H1 (cell line): ENCODE results near the gene IFNW1. TPM values are rescaled to one million over a fixed set of nuclear protein-coding genes. Genes with fewer than 3 reads are reported as not detected.

Experiments used
- CTCF ChIA-PET: fragments of 300-600 bp; sonication (Branson Sonifier 250); formaldehyde crosslinking; loops from one replicate; lab custom pipeline; 2021; ENCODE audit not compliant: partially characterized antibody; lab: Charles Lee
- POLR2A ChIA-PET: fragments of 300-600 bp; sonication (Branson Sonifier 250); formaldehyde crosslinking; loops from one replicate; lab custom pipeline; 2021; ENCODE audit warnings: inconsistent platforms; ENCODE audit not compliant: partially characterized antibody; lab: Charles Lee
- DNase-seq, 2 experiments: peaks; one replicate each; pipeline versions ENCODE4 v3.0.0 to v3.0.0-alpha.2; 2010 to 2022; ENCODE audit warnings: low spot score in 2 of 2, low read depth in 1 of 2, mixed read lengths in 1 of 2
- FAIRE-seq: peaks from 2 replicates; lab custom pipeline; 2011; peaks lifted over from hg19 to GRCh38; lab: Jason Lieb, UNC
- H2AFZ ChIP-seq: 2 replicates; pipeline ENCODE4 v1.8.1; 2012; ENCODE audit warnings: low read length, inconsistent platforms
- H2AK5ac ChIP-seq: 2 replicates; pipeline ENCODE4 v1.6.1; 2013; ENCODE audit warnings: low read depth, low read length
- H2BK120ac ChIP-seq: replicated peaks from 2 replicates; pipeline ENCODE3; 2013; ENCODE audit warnings: low read depth, low read length, inconsistent platforms
- H2BK12ac ChIP-seq: 2 replicates; pipeline ENCODE4 v1.6.1; 2013; ENCODE audit warnings: low read depth, low read length
- H2BK15ac ChIP-seq: 2 replicates; pipeline ENCODE4 v1.6.1; 2013; ENCODE audit warnings: low read length
- H2BK20ac ChIP-seq: 2 replicates; pipeline ENCODE4 v1.6.1; 2013; ENCODE audit warnings: low read length
- H2BK5ac ChIP-seq: 2 replicates; pipeline ENCODE4 v1.6.1; 2013; ENCODE audit warnings: low read depth, low read length
- H3K14ac ChIP-seq: 2 replicates; pipeline ENCODE4 v1.6.1; 2013; ENCODE audit warnings: inconsistent platforms; ENCODE audit not compliant: insufficient read length
- H3K18ac ChIP-seq: 2 replicates; pipeline ENCODE4 v1.6.1; 2013; ENCODE audit warnings: low read length; ENCODE audit errors: extremely low read depth
- H3K23ac ChIP-seq: 2 replicates; pipeline ENCODE4 v1.6.1; 2013; ENCODE audit warnings: inconsistent platforms; ENCODE audit not compliant: insufficient read length
- H3K23me2 ChIP-seq: 2 replicates; pipeline ENCODE4 v1.6.1; 2013; ENCODE audit warnings: low read depth, low read length
- H3K27ac ChIP-seq: 2 replicates; pipeline ENCODE4 v1.6.1; 2011; ENCODE audit warnings: low read depth, low read length, inconsistent platforms
- H3K27me3 ChIP-seq, 4 experiments: replicated peaks in 1 of 4; 1 replicate in 1 of 4; 2 replicates in 3 of 4; pipeline versions ENCODE4 v1.6.1 to v1.8.1; 2011 to 2013; ENCODE audit warnings: low read length in 3 of 4, mild to moderate bottlenecking in 3 of 4, inconsistent platforms in 2 of 4, mixed read lengths in 2 of 4, moderate library complexity in 1 of 4; ENCODE audit not compliant: control insufficient read depth in 3 of 4, insufficient read depth in 3 of 4; ENCODE audit errors: extremely low read depth in 1 of 4
- H3K36me3 ChIP-seq, 4 experiments: 2 replicates each; pipeline versions ENCODE4 v1.6.1 to v1.8.1; 2011 to 2013; ENCODE audit warnings: mild to moderate bottlenecking in 4 of 4, low read length in 3 of 4, moderate library complexity in 2 of 4, control low read depth in 1 of 4, inconsistent platforms in 1 of 4; ENCODE audit not compliant: insufficient read depth in 4 of 4, control insufficient read depth in 2 of 4
- H3K4ac ChIP-seq: replicated peaks from 2 replicates; pipeline ENCODE3; 2013; ENCODE audit warnings: low read length, low read depth, mixed read lengths, inconsistent platforms; ENCODE audit not compliant: insufficient read length
- H3K4me1 ChIP-seq, 4 experiments: replicated peaks in 1 of 4; 1 replicate in 1 of 4; 2 replicates in 3 of 4; pipeline versions ENCODE4 v1.6.1 to v1.8.1; 2011 to 2013; ENCODE audit warnings: low read length in 3 of 4, inconsistent platforms in 2 of 4, mixed read lengths in 1 of 4; ENCODE audit not compliant: insufficient read depth in 4 of 4, control insufficient read depth in 3 of 4
- H3K4me2 ChIP-seq, 2 experiments: 2 replicates each; pipeline versions ENCODE4 v1.6.1 to v1.8.1; 2011 to 2013; ENCODE audit warnings: low read depth in 2 of 2, low read length in 2 of 2, control low read depth in 1 of 2, inconsistent platforms in 1 of 2, mild to moderate bottlenecking in 1 of 2; ENCODE audit not compliant: insufficient read depth in 1 of 2
- H3K4me3 ChIP-seq, 4 experiments: fragments of 200-600, 300-600 bp in 1 of 4; sonication (generic), shearing (Covaris generic), sonication (Bioruptor Twin) in 1 of 4; 2 replicates each; pipeline versions ENCODE4 v1.5.1 to v1.8.1; 2011 to 2016; ENCODE audit warnings: low read length in 4 of 4, low read depth in 3 of 4, control low read depth in 2 of 4, inconsistent platforms in 2 of 4, mild to moderate bottlenecking in 2 of 4, mixed read lengths in 1 of 4, moderate library complexity in 1 of 4; ENCODE audit not compliant: insufficient read depth in 2 of 4; ENCODE audit errors: extremely low read depth in 1 of 4
- H3K56ac ChIP-seq: replicated peaks from 2 replicates; pipeline ENCODE3; 2013; ENCODE audit warnings: low read depth, mild to moderate bottlenecking, mixed read lengths, low read length, inconsistent platforms; ENCODE audit not compliant: insufficient read length
- H3K79me1 ChIP-seq: 2 replicates; pipeline ENCODE4 v1.6.1; 2013; ENCODE audit warnings: low read depth, low read length, control low read depth
- H3K79me2 ChIP-seq, 2 experiments: 2 replicates each; pipeline versions ENCODE4 v1.6.1 to v1.8.1; 2012 to 2013; ENCODE audit warnings: low read length in 2 of 2, mild to moderate bottlenecking in 2 of 2, inconsistent platforms in 1 of 2; ENCODE audit not compliant: insufficient read depth in 2 of 2, control insufficient read depth in 1 of 2
- H3K9ac ChIP-seq, 4 experiments: replicated peaks in 1 of 4; 1 replicate in 1 of 4; 2 replicates in 3 of 4; pipeline versions ENCODE4 v1.6.1 to v1.8.1; 2011 to 2013; ENCODE audit warnings: low read depth in 3 of 4, low read length in 3 of 4, control low read depth in 2 of 4, mild to moderate bottlenecking in 2 of 4, moderate library complexity in 2 of 4, inconsistent platforms in 1 of 4; ENCODE audit errors: extremely low read depth in 1 of 4
- H3K9me3 ChIP-seq, 2 experiments: 2 replicates each; pipeline versions ENCODE4 v1.6.1 to v1.8.1; 2012 to 2013; ENCODE audit warnings: mild to moderate bottlenecking in 2 of 2, moderate library complexity in 2 of 2, control low read depth in 1 of 2, inconsistent platforms in 1 of 2, low read depth in 1 of 2, low read length in 1 of 2, mixed read lengths in 1 of 2; ENCODE audit not compliant: insufficient read depth in 2 of 2
- H4K20me1 ChIP-seq, 2 experiments: replicated peaks in 1 of 2; 2 replicates each; pipeline versions ENCODE3 to v1.8.1; 2011 to 2013; ENCODE audit warnings: inconsistent platforms in 2 of 2, low read length in 2 of 2, mild to moderate bottlenecking in 1 of 2; ENCODE audit not compliant: insufficient read depth in 2 of 2, control insufficient read depth in 1 of 2
- H4K5ac ChIP-seq: 2 replicates; pipeline ENCODE4 v1.6.1; 2013; ENCODE audit warnings: low read length, low read depth, mixed read lengths, inconsistent platforms; ENCODE audit not compliant: insufficient read length
- H4K8ac ChIP-seq: 2 replicates; pipeline ENCODE4 v1.8.0; 2013; ENCODE audit warnings: mild to moderate bottlenecking, moderate library complexity, low read length, inconsistent platforms; ENCODE audit not compliant: insufficient read depth; ENCODE audit errors: extremely low read depth
- H4K91ac ChIP-seq: replicated peaks from 2 replicates; pipeline ENCODE3; 2013; ENCODE audit warnings: low read length, mixed read lengths, inconsistent platforms; ENCODE audit not compliant: insufficient read length
- EP300 ChIP-seq, 2 experiments: IDR thresholded peaks; 1 replicate in 1 of 2; 2 replicates in 1 of 2; pipeline ENCODE4 v1.6.1; 2011 to 2012; ENCODE audit warnings: low read depth in 2 of 2, low read length in 2 of 2, mild to moderate bottlenecking in 2 of 2, borderline replicate concordance in 1 of 2, inconsistent platforms in 1 of 2, moderate library complexity in 1 of 2
- GABPA ChIP-seq: IDR thresholded peaks from 2 replicates; pipeline ENCODE4 v1.6.1; 2011; ENCODE audit warnings: mild to moderate bottlenecking, low read length, moderate library complexity, borderline replicate concordance; ENCODE audit not compliant: insufficient read depth
- KDM4A ChIP-seq: IDR thresholded peaks from one replicate; pipeline ENCODE4 v1.7.1; 2012; ENCODE audit warnings: low read depth, mild to moderate bottlenecking, moderate library complexity, low read length, inconsistent platforms; ENCODE audit not compliant: severe bottlenecking
- TAF1 ChIP-seq: IDR thresholded peaks from 2 replicates; pipeline ENCODE4 v1.6.1; 2011; ENCODE audit warnings: mild to moderate bottlenecking, low read depth, low read length
- WGBS, 2 experiments: shearing (Covaris generic) in 1 of 2; methylation state at CpG; one replicate each; pipeline versions ENCODE4 v1.1.6 to v1.1.7; 2013 to 2015; ENCODE audit warnings: low lambda C conversion rate in 2 of 2, mixed read lengths in 2 of 2, inconsistent platforms in 1 of 2, low coverage in 1 of 2, missing lambda C conversion rate in 1 of 2; ENCODE audit not compliant: insufficient replicate concordance in 2 of 2, insufficient coverage in 1 of 2, insufficient read length in 1 of 2; ENCODE audit errors: extremely low coverage in 1 of 2, missing lambda C conversion rate in 1 of 2; 5-methylcytosine and 5-hydroxymethylcytosine counted together
- polyA plus RNA-seq, 7 experiments: library from polyadenylated mRNA; depleted of rRNA in 3 of 7; stranded (reverse) in 5 of 7; unstranded in 2 of 7; fragments of >200 nt in 5 of 7; fragments of 200-250 nt in 2 of 7; gene quantifications; 1 replicate in 5 of 7; 2 replicates in 1 of 7; 4 replicates in 1 of 7; pipeline versions ENCODE4 v1.2.1 to v1.2.3, GENCODE V29; 2011 to 2013; ENCODE audit warnings: missing spikeins in 2 of 7, mixed read lengths in 2 of 7
- total RNA-seq: library from RNA; stranded (reverse); fragmentation: NEBNext Ultra II Directional; extraction: Animal tissue kit (Norgen Biotek cat#: 25700); gene quantifications from 2 replicates; pipeline ENCODE4 v1.2.1, GENCODE V29; 2021
- TF ChIP-seq, protein P1 (sequence below): IDR thresholded peaks from 2 replicates; pipeline ENCODE4 v1.6.1; 2011; ENCODE audit warnings: low read length, improper control_type of control experiment

The IFNW1 gene
- total and polyA plus RNA-seq, 2 of the 8 experiments (the other 6 are each of a cell fraction or from before 2014, with no cell fraction given): not detected

DNA sequence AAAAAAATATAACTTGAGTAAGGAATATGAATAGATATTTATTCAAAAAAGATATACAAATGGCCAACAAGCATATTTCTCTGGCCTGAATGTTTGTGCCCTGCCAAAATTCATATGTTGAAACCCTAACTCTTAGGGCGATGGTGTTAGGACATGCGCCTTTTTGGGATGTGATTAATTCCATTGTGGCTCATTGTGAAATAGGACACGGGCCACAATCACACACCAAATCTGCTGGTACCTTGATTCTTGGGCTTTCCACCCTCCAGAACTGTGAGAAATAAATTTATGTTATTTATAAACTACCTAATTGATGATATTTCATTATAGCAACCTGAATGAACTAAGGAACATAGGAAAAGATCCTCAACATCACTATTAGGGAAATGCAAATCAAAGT is 30.5 kb upstream of the IFNW1 start:
- no peak overlapping the region for H4K8ac ChIP-seq
- DNase-seq (no peak), FAIRE-seq (no peak)
- H3K4me1 ChIP-seq: no peaks in the 10 kb centered on the region
- no peaks in the 10 kb centered on the region for H3K27me3 ChIP-seq
- H2AFZ ChIP-seq: no peak overlapping the region
- WGBS, 2 experiments: 91% methylated on average over 3 of the region's 3 CpGs; no CpG with 5 or more reads in 1 of the 2 experiments
- H3K18ac ChIP-seq: no peak overlapping the region
- H3K79me2 ChIP-seq: no peaks in the 10 kb centered on the region
- no peak overlapping the region for H3K4me2 ChIP-seq
- no peak overlapping the region for H3K4ac ChIP-seq
- no peak overlapping the region for H2BK5ac ChIP-seq
- no peak overlapping the region for H3K4me3 ChIP-seq
- no peaks in the 10 kb centered on the region for H3K23me2 ChIP-seq
- H4K91ac ChIP-seq: no peak overlapping the region
- no peaks in the 10 kb centered on the region for H3K79me1 ChIP-seq
- no peak overlapping the region for H3K14ac ChIP-seq
- no peak overlapping the region for H2BK15ac ChIP-seq
- no peaks in the 10 kb centered on the region for H3K9me3 ChIP-seq
- H3K27ac ChIP-seq: no peak overlapping the region
- no peaks in the 10 kb centered on the region for H3K36me3 ChIP-seq
- H3K23ac ChIP-seq: no peak overlapping the region
- ChIA-PET CTCF (no interaction called here), POLR2A (no interaction called here)
- H2BK20ac ChIP-seq: no peak overlapping the region
- H4K20me1 ChIP-seq: no peaks in the 10 kb centered on the region
- H3K56ac ChIP-seq: no peak overlapping the region
- H2BK120ac ChIP-seq: no peak overlapping the region
- no peak overlapping the region for H2AK5ac ChIP-seq
- H2BK12ac ChIP-seq: no peak overlapping the region
- H4K5ac ChIP-seq: no peak overlapping the region
- H3K9ac ChIP-seq: no peak overlapping the region
- TF ChIP-seq TAF1 (no peak), KDM4A (no peak), EP300 (IDR thresholded peaks at IDR 0.05; ENCODE audit: borderline replicate concordance in 1 of 2, low read depth in 2 of 2, low read length in 2 of 2) (no peak), GABPA (no peak)
- TF ChIP-seq, protein P1, sequence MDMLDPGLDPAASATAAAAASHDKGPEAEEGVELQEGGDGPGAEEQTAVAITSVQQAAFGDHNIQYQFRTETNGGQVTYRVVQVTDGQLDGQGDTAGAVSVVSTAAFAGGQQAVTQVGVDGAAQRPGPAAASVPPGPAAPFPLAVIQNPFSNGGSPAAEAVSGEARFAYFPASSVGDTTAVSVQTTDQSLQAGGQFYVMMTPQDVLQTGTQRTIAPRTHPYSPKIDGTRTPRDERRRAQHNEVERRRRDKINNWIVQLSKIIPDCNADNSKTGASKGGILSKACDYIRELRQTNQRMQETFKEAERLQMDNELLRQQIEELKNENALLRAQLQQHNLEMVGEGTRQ: no peak
